MM.1S (cell line): ENCODE data around the gene ZNF280D.

ENCODE experiments used
- DNase-seq: peaks from one replicate; pipeline ENCODE4 v3.0.0-alpha.2; 2015
- H2AFZ ChIP-seq: fragments of 300-600 bp; sonication (generic); 2 replicates; pipeline ENCODE4 v1.6.0; 2016; ENCODE audit warnings: antibody characterized with exemption, low read length
- H3F3A ChIP-seq: fragments of 300-600 bp; sonication (generic); 2 replicates; pipeline ENCODE4 v1.6.1; 2016; ENCODE audit warnings: mild to moderate bottlenecking, antibody characterized with exemption, low read length, moderate library complexity, mixed read lengths; ENCODE audit not compliant: insufficient read depth
- H3K27ac ChIP-seq: fragments of 300-600 bp; sonication (generic); 2 replicates; pipeline ENCODE4 v1.5.1; 2016; ENCODE audit warnings: mild to moderate bottlenecking, low read length
- H3K27me3 ChIP-seq: fragments of 300-600 bp; sonication (generic); replicated peaks from 2 replicates; pipeline ENCODE4 v1.6.0; 2016; ENCODE audit warnings: low read length; ENCODE audit not compliant: insufficient read depth
- H3K36me3 ChIP-seq: fragments of 300-600 bp; sonication (generic); replicated peaks from 2 replicates; pipeline ENCODE4 v1.6.1; 2016; ENCODE audit warnings: mild to moderate bottlenecking, low read length, mixed read lengths; ENCODE audit not compliant: insufficient read depth
- H3K4me1 ChIP-seq: fragments of 300-600 bp; sonication (generic); 2 replicates; pipeline ENCODE4 v1.6.1; 2016; ENCODE audit warnings: low read length, mixed read lengths
- H3K4me2 ChIP-seq: fragments of 300-600 bp; sonication (generic); 2 replicates; pipeline ENCODE4 v1.6.0; 2016; ENCODE audit warnings: low read depth, low read length
- H3K4me3 ChIP-seq: fragments of 300-600 bp; sonication (generic); 2 replicates; pipeline ENCODE4 v1.5.1; 2016; ENCODE audit warnings: low read length, mixed read lengths
- H3K79me2 ChIP-seq: fragments of 300-600 bp; sonication (generic); 2 replicates; pipeline ENCODE4 v1.6.1; 2016; ENCODE audit warnings: mixed run types, low read length, mixed read lengths
- H3K9ac ChIP-seq: fragments of 300-600 bp; sonication (generic); 2 replicates; pipeline ENCODE4 v1.6.1; 2016; ENCODE audit warnings: low read length, mixed read lengths
- H3K9me2 ChIP-seq: fragments of 300-600 bp; sonication (generic); replicated peaks from 2 replicates; pipeline ENCODE4 v1.6.1; 2016; ENCODE audit warnings: mild to moderate bottlenecking, low read length, mixed read lengths; ENCODE audit not compliant: insufficient read depth
- H3K9me3 ChIP-seq: fragments of 300-600 bp; sonication (generic); replicated peaks from 2 replicates; pipeline ENCODE4 v1.6.1; 2016; ENCODE audit warnings: mild to moderate bottlenecking, low read length, mixed read lengths; ENCODE audit not compliant: insufficient read depth
- H4K20me1 ChIP-seq: fragments of 300-600 bp; sonication (generic); 2 replicates; pipeline ENCODE4 v1.6.1; 2016; ENCODE audit warnings: mild to moderate bottlenecking, low read length, moderate library complexity, mixed read lengths; ENCODE audit not compliant: insufficient read depth
- EZH2 ChIP-seq: fragments of 300-600 bp; sonication (generic); optimal IDR thresholded peaks from 2 replicates; pipeline ENCODE3; 2017; ENCODE audit warnings: low read depth, mild to moderate bottlenecking, antibody characterized with exemption, low read length, mixed read lengths
- EZH2phosphoT487 ChIP-seq: fragments of 300-600 bp; sonication (generic); IDR thresholded peaks from 2 replicates; pipeline ENCODE4 v1.6.1; 2018; ENCODE audit warnings: antibody characterized with exemption, low read length
- TF ChIP-seq, protein P1 (sequence below): fragments of 300-600 bp; sonication (generic); IDR thresholded peaks from 2 replicates; pipeline ENCODE4 v1.5.1; 2016; ENCODE audit warnings: antibody characterized with exemption, low read length, mixed read lengths

The ZNF280D gene

DNA sequence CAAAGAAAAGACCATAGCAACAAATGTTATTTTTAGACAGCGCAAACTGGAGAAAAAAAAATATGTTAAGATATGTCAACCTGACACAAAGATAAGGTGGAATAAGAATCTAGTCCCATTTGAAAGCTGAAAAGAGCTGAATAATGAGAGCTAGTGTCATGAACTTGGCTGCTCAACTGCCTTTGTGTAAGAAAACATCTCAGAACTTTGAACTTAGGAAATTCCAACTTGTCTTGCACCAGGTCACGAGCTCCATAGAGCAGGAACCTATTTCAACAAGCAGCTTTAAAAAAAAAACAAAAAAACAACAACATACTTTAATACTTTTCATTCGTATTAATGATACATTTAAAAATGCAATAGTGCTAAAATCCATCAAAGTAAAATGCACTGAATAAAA, 79.5 kb downstream of the ZNF280D start:
- H3K9me3 ChIP-seq, result no peaks in the 10 kb centered on the region
- H3K27me3 ChIP-seq, result no peaks in the 10 kb centered on the region
- no peaks in the 10 kb centered on the region for H4K20me1 ChIP-seq
- H3K9me2 ChIP-seq, result no peaks in the 10 kb centered on the region
- H3F3A ChIP-seq, result no peaks in the 10 kb centered on the region
- no peaks in the 10 kb centered on the region for H3K36me3 ChIP-seq
- TF ChIP-seq EZH2 (no peak), EZH2phosphoT487 (no peak)
- TF ChIP-seq, protein P1, sequence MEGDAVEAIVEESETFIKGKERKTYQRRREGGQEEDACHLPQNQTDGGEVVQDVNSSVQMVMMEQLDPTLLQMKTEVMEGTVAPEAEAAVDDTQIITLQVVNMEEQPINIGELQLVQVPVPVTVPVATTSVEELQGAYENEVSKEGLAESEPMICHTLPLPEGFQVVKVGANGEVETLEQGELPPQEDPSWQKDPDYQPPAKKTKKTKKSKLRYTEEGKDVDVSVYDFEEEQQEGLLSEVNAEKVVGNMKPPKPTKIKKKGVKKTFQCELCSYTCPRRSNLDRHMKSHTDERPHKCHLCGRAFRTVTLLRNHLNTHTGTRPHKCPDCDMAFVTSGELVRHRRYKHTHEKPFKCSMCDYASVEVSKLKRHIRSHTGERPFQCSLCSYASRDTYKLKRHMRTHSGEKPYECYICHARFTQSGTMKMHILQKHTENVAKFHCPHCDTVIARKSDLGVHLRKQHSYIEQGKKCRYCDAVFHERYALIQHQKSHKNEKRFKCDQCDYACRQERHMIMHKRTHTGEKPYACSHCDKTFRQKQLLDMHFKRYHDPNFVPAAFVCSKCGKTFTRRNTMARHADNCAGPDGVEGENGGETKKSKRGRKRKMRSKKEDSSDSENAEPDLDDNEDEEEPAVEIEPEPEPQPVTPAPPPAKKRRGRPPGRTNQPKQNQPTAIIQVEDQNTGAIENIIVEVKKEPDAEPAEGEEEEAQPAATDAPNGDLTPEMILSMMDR, result no peak
- no peak overlapping the region for H3K27ac ChIP-seq
- no peaks in the 10 kb centered on the region for H3K4me1 ChIP-seq
- H2AFZ ChIP-seq, result no peak overlapping the region
- no peak for DNase-seq
- no peak overlapping the region for H3K4me3 ChIP-seq
- no peak overlapping the region for H3K4me2 ChIP-seq
- H3K79me2 ChIP-seq, result no peaks in the 10 kb centered on the region
- H3K9ac ChIP-seq, result no peak overlapping the region

DNA sequence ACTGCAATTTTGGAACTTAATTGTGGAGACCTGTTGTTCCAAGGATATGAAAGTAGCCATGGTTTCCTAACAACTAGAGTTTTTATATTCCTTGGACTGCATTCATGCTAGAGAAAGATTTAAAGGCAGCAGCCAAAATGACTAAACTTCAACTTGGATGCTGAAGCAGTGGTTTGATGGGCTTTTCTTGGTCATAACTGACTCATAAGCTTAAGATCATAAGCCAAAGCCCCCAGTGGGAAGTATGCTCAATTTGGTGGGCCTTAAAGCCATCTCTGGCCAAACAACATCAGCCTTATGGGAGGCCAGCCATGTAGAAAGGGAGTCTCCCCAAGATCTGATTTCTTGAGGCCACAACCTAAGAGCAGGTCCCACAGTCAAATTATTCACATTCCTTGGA, 80.2 kb downstream of the ZNF280D start:
- H3K27me3 ChIP-seq, result no peaks in the 10 kb centered on the region
- H3K9me3 ChIP-seq, result no peaks in the 10 kb centered on the region
- no peaks in the 10 kb centered on the region for H3K79me2 ChIP-seq
- H3K9ac ChIP-seq, result no peak overlapping the region
- H3K4me1 ChIP-seq, result no peaks in the 10 kb centered on the region
- no peak overlapping the region for H3K4me3 ChIP-seq
- no peak overlapping the region for H2AFZ ChIP-seq
- H3K36me3 ChIP-seq, result no peaks in the 10 kb centered on the region
- no peak overlapping the region for H3K27ac ChIP-seq
- no peak for DNase-seq
- H4K20me1 ChIP-seq, result no peaks in the 10 kb centered on the region
- H3F3A ChIP-seq, result no peaks in the 10 kb centered on the region
- H3K4me2 ChIP-seq, result no peak overlapping the region
- no peaks in the 10 kb centered on the region for H3K9me2 ChIP-seq
- no peak for TF ChIP-seq EZH2
- TF ChIP-seq, protein P1, result no peak
- no peak for TF ChIP-seq EZH2phosphoT487

DNA sequence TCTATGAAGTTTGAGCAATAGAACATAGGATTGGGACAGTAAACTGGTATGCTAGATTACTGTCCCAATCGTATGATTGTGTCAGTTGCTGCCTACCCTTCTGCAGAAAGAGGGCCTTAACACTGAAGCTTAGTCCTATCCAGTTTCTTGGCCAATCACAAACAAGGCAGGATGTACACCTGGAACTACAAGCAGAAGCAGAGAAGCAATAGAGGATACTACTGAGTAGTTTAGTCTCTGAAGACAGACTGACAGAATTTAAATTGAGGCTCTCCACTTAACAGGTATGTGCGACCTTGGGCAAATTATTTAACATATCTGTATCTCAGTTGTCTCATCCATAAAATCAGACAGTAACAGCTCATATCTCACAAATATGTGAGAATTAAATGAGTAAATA, 85.0 kb downstream of the ZNF280D start:
- H3F3A ChIP-seq, result no peaks in the 10 kb centered on the region
- no peak overlapping the region for H3K27ac ChIP-seq
- no peak for DNase-seq
- H3K36me3 ChIP-seq, result no peaks in the 10 kb centered on the region; the same call in 1 of the 2 replicates
- H3K79me2 ChIP-seq, result no peaks in the 10 kb centered on the region
- H3K9me3 ChIP-seq, result no peaks in the 10 kb centered on the region
- no peaks in the 10 kb centered on the region for H3K27me3 ChIP-seq
- H3K9me2 ChIP-seq, result no peaks in the 10 kb centered on the region
- no peak overlapping the region for H2AFZ ChIP-seq
- no peak overlapping the region for H3K9ac ChIP-seq
- no peak for TF ChIP-seq EZH2phosphoT487
- TF ChIP-seq, protein P1, result no peak
- no peak for TF ChIP-seq EZH2
- no peak overlapping the region for H3K4me3 ChIP-seq
- H3K4me2 ChIP-seq, result no peak overlapping the region
- H4K20me1 ChIP-seq, result no peaks in the 10 kb centered on the region
- peaks cover 4% of the 10 kb centered on the region; the same call in 1 of the 2 replicates for H3K4me1 ChIP-seq
